H9 (cell line): ENCODE measurements around the gene POGLUT2. TPM values are rescaled to one million over a fixed set of nuclear protein-coding genes. Genes with fewer than 3 reads are reported as not detected.

ENCODE experiments used
- DNase-seq: peaks from one replicate; pipeline ENCODE4 v3.0.0-alpha.2; 2017
- H2AFZ ChIP-seq: one replicate; pipeline ENCODE4 v1.6.1; 2013; ENCODE audit warnings: mild to moderate bottlenecking, low read length, control low read depth, moderate library complexity
- H2AK5ac ChIP-seq: 2 replicates; pipeline ENCODE4 v1.6.1; 2013; ENCODE audit warnings: low read length, control low read depth, mixed read lengths; ENCODE audit not compliant: insufficient read length
- H2BK120ac ChIP-seq: one replicate; pipeline ENCODE4 v1.6.1; 2013; ENCODE audit warnings: low read depth, mild to moderate bottlenecking, low read length, control low read depth, inconsistent platforms; ENCODE audit not compliant: poor library complexity, severe bottlenecking
- H2BK12ac ChIP-seq: 2 replicates; pipeline ENCODE4 v1.6.1; 2013; ENCODE audit warnings: low read length, control low read depth, mixed read lengths, low read depth; ENCODE audit not compliant: insufficient read length
- H2BK15ac ChIP-seq: 2 replicates; pipeline ENCODE4 v1.6.1; 2013; ENCODE audit warnings: low read depth, low read length, control low read depth
- H2BK20ac ChIP-seq: one replicate; pipeline ENCODE4 v1.6.1; 2013; ENCODE audit warnings: low read depth, mild to moderate bottlenecking, low read length, control low read depth, inconsistent platforms; ENCODE audit not compliant: poor library complexity, severe bottlenecking
- H2BK5ac ChIP-seq: 2 replicates; pipeline ENCODE4 v1.6.1; 2013; ENCODE audit warnings: low read length, control low read depth, mixed read lengths; ENCODE audit not compliant: insufficient read length
- H3K14ac ChIP-seq: 2 replicates; pipeline ENCODE4 v1.6.1; 2013; ENCODE audit warnings: low read length, control low read depth; ENCODE audit not compliant: insufficient read depth
- H3K18ac ChIP-seq: 2 replicates; pipeline ENCODE4 v1.6.1; 2013; ENCODE audit warnings: low read depth, mild to moderate bottlenecking, mixed read lengths, low read length, control low read depth; ENCODE audit not compliant: insufficient read length
- H3K23ac ChIP-seq: 2 replicates; pipeline ENCODE4 v1.6.1; 2013; ENCODE audit warnings: low read length, control low read depth, mixed read lengths, low read depth; ENCODE audit not compliant: insufficient read length
- H3K23me2 ChIP-seq: 2 replicates; pipeline ENCODE4 v1.6.1; 2013; ENCODE audit warnings: low read depth, mild to moderate bottlenecking, mixed read lengths, low read length, control low read depth; ENCODE audit not compliant: insufficient read length, poor library complexity, severe bottlenecking
- H3K27ac ChIP-seq: 2 replicates; pipeline ENCODE4 v1.5.1; 2013; ENCODE audit warnings: low read length, control low read depth, mixed read lengths, low read depth; ENCODE audit not compliant: insufficient read length
- H3K27me3 ChIP-seq: 2 replicates; pipeline ENCODE4 v1.6.1; 2013; ENCODE audit warnings: low read length, control low read depth, inconsistent platforms; ENCODE audit not compliant: insufficient read depth
- H3K4ac ChIP-seq: 2 replicates; pipeline ENCODE4 v1.6.1; 2013; ENCODE audit warnings: low read depth, mild to moderate bottlenecking, control low read depth, inconsistent platforms, low read length, moderate library complexity
- H3K4me1 ChIP-seq: 2 replicates; pipeline ENCODE4 v1.6.1; 2013; ENCODE audit warnings: low read length, control low read depth, inconsistent platforms; ENCODE audit not compliant: insufficient read depth
- H3K4me2 ChIP-seq: 2 replicates; pipeline ENCODE4 v1.6.1; 2013; ENCODE audit warnings: low read length, control low read depth, mixed read lengths; ENCODE audit not compliant: insufficient read length, insufficient read depth
- H3K56ac ChIP-seq: 2 replicates; pipeline ENCODE4 v1.6.1; 2013; ENCODE audit warnings: low read depth, mild to moderate bottlenecking, mixed read lengths, low read length, control low read depth; ENCODE audit not compliant: insufficient read length
- H3K79me1 ChIP-seq: 2 replicates; pipeline ENCODE4 v1.6.1; 2013; ENCODE audit warnings: low read depth, mild to moderate bottlenecking, moderate library complexity, low read length, control low read depth, inconsistent platforms; ENCODE audit not compliant: insufficient read depth, poor library complexity, severe bottlenecking
- H3K79me2 ChIP-seq: 2 replicates; pipeline ENCODE4 v1.6.1; 2013; ENCODE audit warnings: low read length, control low read depth, inconsistent platforms; ENCODE audit not compliant: insufficient read depth
- H3K9ac ChIP-seq: 2 replicates; pipeline ENCODE4 v1.6.1; 2013; ENCODE audit warnings: low read length, control low read depth, mixed read lengths; ENCODE audit not compliant: insufficient read length; ENCODE audit errors: extremely low read depth
- H3K9me3 ChIP-seq: one replicate; pipeline ENCODE4 v1.6.1; 2013; ENCODE audit warnings: low read depth, low read length, inconsistent platforms; ENCODE audit not compliant: control insufficient read depth
- H3T11ph ChIP-seq: one replicate; pipeline ENCODE4 v1.6.1; 2013; ENCODE audit warnings: mild to moderate bottlenecking, low read length, control low read depth, inconsistent platforms
- H4K20me1 ChIP-seq: one replicate; pipeline ENCODE4 v1.6.1; 2013; ENCODE audit not compliant: control insufficient read depth, insufficient read length, insufficient read depth
- H4K5ac ChIP-seq: 2 replicates; pipeline ENCODE4 v1.6.1; 2013; ENCODE audit warnings: low read depth, mild to moderate bottlenecking, mixed read lengths, low read length, control low read depth; ENCODE audit not compliant: insufficient read length
- H4K8ac ChIP-seq: replicated peaks from 2 replicates; pipeline ENCODE4 v1.6.1; 2013; ENCODE audit warnings: low read length, control low read depth, mixed read lengths, low read depth; ENCODE audit not compliant: insufficient read length
- H4K91ac ChIP-seq: 2 replicates; pipeline ENCODE4 v1.6.1; 2013; ENCODE audit warnings: low read depth, mild to moderate bottlenecking, moderate library complexity, mixed read lengths, low read length, control low read depth; ENCODE audit not compliant: insufficient read length
- H3K27ac Mint-ChIP-seq, 3 experiments: 2 replicates in 2 of 3; 3 replicates in 1 of 3; pipeline ENCODE4 v1.8.0; 2020 to 2021; ENCODE audit warnings: mixed read lengths in 3 of 3, mild to moderate bottlenecking in 1 of 3, moderate library complexity in 1 of 3
- H3K27me3 Mint-ChIP-seq: 2 replicates; pipeline ENCODE4 v1.8.0; 2021; ENCODE audit warnings: low read depth, mild to moderate bottlenecking, moderate library complexity, mixed read lengths
- H3K36me3 Mint-ChIP-seq, 3 experiments: 2 replicates in 2 of 3; 3 replicates in 1 of 3; pipeline ENCODE4 v1.8.0; 2020 to 2021; ENCODE audit warnings: low read depth in 3 of 3, mixed read lengths in 3 of 3; ENCODE audit not compliant: insufficient read depth in 1 of 3
- H3K4me1 Mint-ChIP-seq, 2 experiments: 2 replicates each; pipeline ENCODE4 v1.8.0; 2020; ENCODE audit warnings: mixed read lengths in 2 of 2
- H3K4me3 Mint-ChIP-seq, 2 experiments: 2 replicates in 1 of 2; 3 replicates in 1 of 2; pipeline ENCODE4 v1.8.0; 2020 to 2021; ENCODE audit warnings: mild to moderate bottlenecking in 2 of 2, mixed read lengths in 2 of 2, moderate library complexity in 1 of 2
- H3K9me3 Mint-ChIP-seq, 2 experiments: 2 replicates in 1 of 2; 3 replicates in 1 of 2; pipeline ENCODE4 v1.8.0; 2020; ENCODE audit warnings: mild to moderate bottlenecking in 2 of 2, mixed read lengths in 2 of 2, moderate library complexity in 1 of 2
- CTCF ChIP-seq: fragments of 200-600 bp; sonication (generic); conservative IDR thresholded peaks from 3 replicates; pipeline ENCODE4 v1.8.0; 2021; ENCODE audit warnings: antibody characterized with exemption, mild to moderate bottlenecking
- WGBS: extraction: QIAGEN DNeasy Blood & Tissue Kit; methylation state at CpG from one replicate; pipeline ENCODE4 v1.1.7; 2013; ENCODE audit warnings: missing lambda C conversion rate, low lambda C conversion rate, mixed read lengths; ENCODE audit not compliant: insufficient read length; ENCODE audit errors: extremely low coverage; 5-methylcytosine and 5-hydroxymethylcytosine counted together
- total RNA-seq: library from RNA; stranded (reverse); gene quantifications from 2 replicates; pipeline ENCODE4 v1.2.1, GENCODE V29; 2021

Gene POGLUT2
- total RNA-seq, 1 experiment from 2014 or later: 23.5 TPM

GRCh38 chr13:102779436-102780159, 19.2 kb downstream of the POGLUT2 start:
- no peaks in the 10 kb centered on the region for H3K27me3 ChIP-seq
- no peak overlapping the region for H3T11ph ChIP-seq
- no peak overlapping the region for H3K14ac ChIP-seq
- no peak overlapping the region for H3K4ac ChIP-seq
- H4K91ac ChIP-seq: no peak overlapping the region
- peaks cover 17 to 20% of the 10 kb centered on the region in 2 experiments for H3K9me3 Mint-ChIP-seq
- TF ChIP-seq CTCF: no peak
- no peak overlapping the region for H4K8ac ChIP-seq
- H3K23ac ChIP-seq: no peak overlapping the region
- no peak overlapping the region for H3K4me3 Mint-ChIP-seq
- H3K79me2 ChIP-seq: no peaks in the 10 kb centered on the region
- H3K27ac Mint-ChIP-seq: no peak overlapping the region
- H3K23me2 ChIP-seq: no peaks in the 10 kb centered on the region
- H3K27ac ChIP-seq: no peak overlapping the region
- H3K36me3 Mint-ChIP-seq: peaks cover 28 to 29% (median 29%) of the 10 kb centered on the region in 3 experiments
- H3K9ac ChIP-seq: no peak overlapping the region
- H2BK20ac ChIP-seq: no peak overlapping the region
- no peaks in the 10 kb centered on the region for H3K9me3 ChIP-seq
- no peak overlapping the region for H2BK120ac ChIP-seq
- peaks cover 2% of the 10 kb centered on the region; the same call in 1 of the 2 replicates for H3K27me3 Mint-ChIP-seq
- no peaks in the 10 kb centered on the region for H3K79me1 ChIP-seq
- no peak overlapping the region for H2BK5ac ChIP-seq
- H3K4me1 ChIP-seq: no peaks in the 10 kb centered on the region; the same call in 1 of the 2 replicates
- WGBS: no CpG with 5 or more reads among the region's 5 CpGs
- H3K4me2 ChIP-seq: no peak overlapping the region
- no peak overlapping the region for H2BK12ac ChIP-seq
- H4K5ac ChIP-seq: no peak overlapping the region
- no peak overlapping the region for H2AFZ ChIP-seq
- H3K18ac ChIP-seq: no peak overlapping the region
- no peak overlapping the region for H2BK15ac ChIP-seq
- H2AK5ac ChIP-seq: no peak overlapping the region
- no peak for DNase-seq
- no peak overlapping the region for H3K56ac ChIP-seq
- peaks cover 12% of the 10 kb centered on the region in 2 experiments for H3K4me1 Mint-ChIP-seq
- no peaks in the 10 kb centered on the region for H4K20me1 ChIP-seq
